Measurements from ENCODE around the gene POU2AF1. TPM values are rescaled to one million over a fixed set of nuclear protein-coding genes. Genes with fewer than 3 reads are reported as not detected.

Gene POU2AF1
- total and polyA plus RNA-seq, 2 donors (not counting 1 experiment from before 2014, with no cell fraction given), result 0.17 TPM; not detected in 1

DNA sequence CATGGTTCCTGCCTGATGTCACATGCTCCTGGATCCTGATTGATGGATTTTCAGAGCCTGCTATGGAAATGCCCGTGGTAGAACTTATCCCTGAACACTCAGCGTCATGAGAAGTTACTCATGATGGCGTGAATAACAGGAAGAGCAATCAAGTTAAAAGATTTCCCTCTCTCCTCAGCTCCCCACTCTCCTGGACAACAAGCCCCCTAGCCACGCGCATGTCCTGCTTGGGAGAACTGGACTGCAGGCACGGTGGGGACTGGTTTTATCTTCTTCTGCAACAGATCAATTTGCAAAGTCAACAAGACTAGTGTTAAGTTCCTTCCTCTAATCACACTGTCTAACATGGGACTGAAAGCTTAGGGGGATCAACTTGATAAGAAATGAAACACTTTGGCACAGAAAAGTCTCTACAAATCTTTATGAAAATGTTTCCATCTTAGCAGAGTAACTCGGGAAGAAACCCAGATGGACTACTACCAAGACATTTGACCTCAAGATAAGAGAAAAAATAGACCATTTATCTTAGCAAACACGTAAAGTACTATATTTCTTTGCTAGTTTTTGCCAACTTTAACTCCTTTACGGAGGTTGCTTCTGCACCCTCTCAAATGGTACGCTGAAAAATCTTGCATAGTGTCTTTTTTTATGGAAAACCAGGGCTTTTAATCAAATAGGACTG is 27.6 kb downstream of the POU2AF1 start:
- no peaks in the 10 kb centered on the region for H3K27me3 ChIP-seq (ENCODE audit: control insufficient read depth, insufficient read depth, low read length)
- no peak overlapping the region for H3K9ac ChIP-seq (ENCODE audit: insufficient read depth, low read length)
- no peaks in the 10 kb centered on the region for H3K4me1 ChIP-seq (ENCODE audit: control insufficient read depth, extremely low read depth, insufficient read depth, low read length)
- H3K36me3 ChIP-seq (ENCODE audit: control insufficient read depth, insufficient read depth, low read length), result no peaks in the 10 kb centered on the region
- H2AFZ ChIP-seq (ENCODE audit: low read length), result no peak overlapping the region
- H4K20me1 ChIP-seq (ENCODE audit: control insufficient read depth, extremely low read depth, insufficient read depth, low read length), result no peaks in the 10 kb centered on the region
- TF ChIP-seq, protein P1, sequence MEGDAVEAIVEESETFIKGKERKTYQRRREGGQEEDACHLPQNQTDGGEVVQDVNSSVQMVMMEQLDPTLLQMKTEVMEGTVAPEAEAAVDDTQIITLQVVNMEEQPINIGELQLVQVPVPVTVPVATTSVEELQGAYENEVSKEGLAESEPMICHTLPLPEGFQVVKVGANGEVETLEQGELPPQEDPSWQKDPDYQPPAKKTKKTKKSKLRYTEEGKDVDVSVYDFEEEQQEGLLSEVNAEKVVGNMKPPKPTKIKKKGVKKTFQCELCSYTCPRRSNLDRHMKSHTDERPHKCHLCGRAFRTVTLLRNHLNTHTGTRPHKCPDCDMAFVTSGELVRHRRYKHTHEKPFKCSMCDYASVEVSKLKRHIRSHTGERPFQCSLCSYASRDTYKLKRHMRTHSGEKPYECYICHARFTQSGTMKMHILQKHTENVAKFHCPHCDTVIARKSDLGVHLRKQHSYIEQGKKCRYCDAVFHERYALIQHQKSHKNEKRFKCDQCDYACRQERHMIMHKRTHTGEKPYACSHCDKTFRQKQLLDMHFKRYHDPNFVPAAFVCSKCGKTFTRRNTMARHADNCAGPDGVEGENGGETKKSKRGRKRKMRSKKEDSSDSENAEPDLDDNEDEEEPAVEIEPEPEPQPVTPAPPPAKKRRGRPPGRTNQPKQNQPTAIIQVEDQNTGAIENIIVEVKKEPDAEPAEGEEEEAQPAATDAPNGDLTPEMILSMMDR (conservative IDR thresholded peaks at IDR 0.05 in 1 of 2, IDR thresholded peaks at IDR 0.05 in 1 of 2; ENCODE audit: low read depth in 1 of 2, low read length in 2 of 2), result no peak
- TF ChIP-seq EZH2 (IDR thresholded peaks at IDR 0.05; ENCODE audit: low read length, missing control alignments), result no peak
- DNase-seq (ENCODE audit: low read depth in 2 of 2), result no peak
- H3K4me2 ChIP-seq (ENCODE audit: extremely low read depth, insufficient read depth, low read length), result no peak overlapping the region
- H3K9me3 ChIP-seq (ENCODE audit: control insufficient read depth, insufficient read depth, low read depth, low read length), result no peaks in the 10 kb centered on the region
- no peak overlapping the region for H3K4me3 ChIP-seq (replicated peaks in 1 of 4; ENCODE audit: control extremely low read depth in 1 of 4, insufficient read depth in 1 of 4, low read depth in 3 of 4, low read length in 4 of 4)
- no peaks in the 10 kb centered on the region for H3K79me2 ChIP-seq (ENCODE audit: control insufficient read depth, insufficient read depth, low read length)
- no peak overlapping the region for H3K27ac ChIP-seq (ENCODE audit: insufficient read depth, low read length)

DNA sequence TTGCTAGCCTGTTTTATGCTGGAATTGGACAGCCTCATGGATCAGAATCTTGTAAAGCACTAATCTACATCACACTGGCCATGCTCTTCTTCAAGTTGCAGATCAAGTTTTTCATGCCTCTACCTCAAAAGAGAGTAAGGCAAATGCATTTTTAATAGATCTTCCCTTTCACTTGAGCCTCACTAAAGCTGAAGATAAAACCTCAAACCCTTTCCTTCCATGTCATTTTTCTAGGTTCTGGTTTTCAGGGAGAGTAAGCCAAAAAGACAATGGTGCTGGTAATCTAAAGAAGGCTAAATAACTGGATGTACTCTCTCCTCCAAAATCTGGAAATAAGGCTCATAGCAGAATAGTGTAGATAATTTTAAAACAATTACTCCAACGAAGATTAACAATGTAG is 28.3 kb downstream of the POU2AF1 start:
- Histone ChIP-seq H3K27ac (ENCODE audit: insufficient read depth, low read length) (no peak overlapping the region), H3K4me1 (ENCODE audit: control insufficient read depth, extremely low read depth, insufficient read depth, low read length) (no peaks in the 10 kb centered on the region), H3K9ac (ENCODE audit: insufficient read depth, low read length) (no peak overlapping the region), H3K4me3 (replicated peaks in 1 of 4; ENCODE audit: control extremely low read depth in 1 of 4, insufficient read depth in 1 of 4, low read depth in 3 of 4, low read length in 4 of 4) (no peak overlapping the region), H4K20me1 (ENCODE audit: control insufficient read depth, extremely low read depth, insufficient read depth, low read length) (no peaks in the 10 kb centered on the region), H3K36me3 (ENCODE audit: control insufficient read depth, insufficient read depth, low read length) (no peaks in the 10 kb centered on the region), H3K4me2 (ENCODE audit: extremely low read depth, insufficient read depth, low read length) (no peak overlapping the region), H3K9me3 (ENCODE audit: control insufficient read depth, insufficient read depth, low read depth, low read length) (no peaks in the 10 kb centered on the region), H3K79me2 (ENCODE audit: control insufficient read depth, insufficient read depth, low read length) (no peaks in the 10 kb centered on the region), H2AFZ (ENCODE audit: low read length) (no peak overlapping the region), H3K27me3 (ENCODE audit: control insufficient read depth, insufficient read depth, low read length) (no peaks in the 10 kb centered on the region)
- DNase-seq (ENCODE audit: low read depth in 2 of 2), result no peak
- no peak for TF ChIP-seq EZH2 (IDR thresholded peaks at IDR 0.05; ENCODE audit: low read length, missing control alignments)
- TF ChIP-seq, protein P1 (conservative IDR thresholded peaks at IDR 0.05 in 1 of 2, IDR thresholded peaks at IDR 0.05 in 1 of 2; ENCODE audit: low read depth in 1 of 2, low read length in 2 of 2), result no peak

DNA sequence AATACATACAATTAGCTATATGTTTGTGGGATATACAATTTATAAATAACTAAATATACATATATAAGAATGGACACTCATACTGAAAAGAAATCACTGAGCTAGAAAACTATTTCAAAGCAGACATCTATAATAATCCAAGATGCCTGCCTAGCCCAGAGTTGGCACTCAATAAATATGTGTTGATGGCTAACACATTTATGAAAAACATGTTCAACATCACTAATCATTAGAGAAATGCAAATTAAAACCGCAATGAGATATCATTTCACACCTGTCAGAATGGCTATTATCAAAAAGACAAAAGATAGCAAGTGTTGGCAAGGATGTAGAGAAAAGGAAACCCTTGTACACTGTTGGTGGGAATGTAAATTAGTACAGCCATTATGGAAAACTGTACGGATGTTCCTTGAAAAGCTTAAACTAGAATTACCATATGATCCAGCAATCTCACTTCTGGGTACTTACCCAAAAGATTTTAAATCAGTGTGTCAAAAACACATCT is 29.8 kb downstream of the POU2AF1 start:
- Histone ChIP-seq H3K9ac (ENCODE audit: insufficient read depth, low read length) (no peak overlapping the region), H3K36me3 (ENCODE audit: control insufficient read depth, insufficient read depth, low read length) (no peaks in the 10 kb centered on the region), H3K27ac (ENCODE audit: insufficient read depth, low read length) (no peak overlapping the region), H3K27me3 (ENCODE audit: control insufficient read depth, insufficient read depth, low read length) (no peaks in the 10 kb centered on the region), H3K9me3 (ENCODE audit: control insufficient read depth, insufficient read depth, low read depth, low read length) (no peaks in the 10 kb centered on the region), H3K4me2 (ENCODE audit: extremely low read depth, insufficient read depth, low read length) (no peak overlapping the region), H3K4me1 (ENCODE audit: control insufficient read depth, extremely low read depth, insufficient read depth, low read length) (no peaks in the 10 kb centered on the region), H2AFZ (ENCODE audit: low read length) (no peak overlapping the region), H4K20me1 (ENCODE audit: control insufficient read depth, extremely low read depth, insufficient read depth, low read length) (no peaks in the 10 kb centered on the region), H3K4me3 (replicated peaks in 1 of 4; ENCODE audit: control extremely low read depth in 1 of 4, insufficient read depth in 1 of 4, low read depth in 3 of 4, low read length in 4 of 4) (no peak overlapping the region), H3K79me2 (ENCODE audit: control insufficient read depth, insufficient read depth, low read length) (no peaks in the 10 kb centered on the region)
- TF ChIP-seq, protein P1 (conservative IDR thresholded peaks at IDR 0.05 in 1 of 2, IDR thresholded peaks at IDR 0.05 in 1 of 2; ENCODE audit: low read depth in 1 of 2, low read length in 2 of 2), result no peak
- TF ChIP-seq EZH2 (IDR thresholded peaks at IDR 0.05; ENCODE audit: low read length, missing control alignments), result no peak
- DNase-seq (ENCODE audit: low read depth in 2 of 2), result no peak
